Esophagus squamous epithelium (tissue), 4 donors: ENCODE results near the gene ENTPD3.

Experiments
- CTCF ChIP-seq, 6 experiments: fragments of 450-650 bp in 4 of 6; fragments of 200-600 bp in 2 of 6; sonication (generic) in 2 of 6; IDR thresholded peaks; one replicate each; pipeline ENCODE4 v1.5.1; 2016 to 2019; ENCODE audit warnings: antibody characterized with exemption in 6 of 6, mild to moderate bottlenecking in 4 of 6, moderate library complexity in 4 of 6
- POLR2A ChIP-seq, 4 donors: fragments of 450-650 bp; IDR thresholded peaks; one replicate each; pipeline ENCODE4 v1.6.1; 2017; ENCODE audit warnings: antibody characterized with exemption in 4 of 4, mild to moderate bottlenecking in 4 of 4, moderate library complexity in 3 of 4

GRCh38 chr3:40404591-40405198 lies 17.7 kb downstream of the ENTPD3 start:
- TF ChIP-seq CTCF (IDR thresholded peaks at IDR 0.05), result no peak
- no peak for TF ChIP-seq POLR2A (IDR thresholded peaks at IDR 0.05)
